Fibroblast of skin of right biceps (primary cell): ENCODE measurements around the gene SDF4.

ENCODE experiments used
- DNase-seq: peaks from one replicate; pipeline ENCODE4 v3.0.0-alpha.2; 2013

SDF4 gene

GRCh38 chr1:1240822-1241587 is 9.2 kb upstream of the SDF4 start:
- DNase-seq, result peak; percentile 11

DNA sequence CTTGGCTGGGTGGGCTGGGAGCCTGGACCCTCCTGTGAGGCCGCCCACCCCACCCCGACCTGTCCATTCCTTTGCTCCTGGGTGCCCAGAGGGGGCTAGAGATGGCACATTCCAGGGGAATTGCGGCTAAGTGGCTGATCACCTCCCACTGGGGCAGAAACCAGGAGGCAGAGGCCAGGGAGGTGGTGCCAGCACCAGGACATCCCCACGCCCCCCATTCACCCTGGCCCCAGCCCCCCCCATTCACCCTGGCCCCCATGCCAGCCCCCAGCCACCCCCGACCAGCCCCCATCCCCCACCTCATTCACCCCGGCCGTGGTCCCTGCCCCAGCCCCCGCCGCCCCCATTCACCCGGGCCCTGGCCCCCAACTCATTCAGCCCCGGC is 8.5 kb upstream of the SDF4 start:
- no peak for DNase-seq

GRCh38 chr1:1239614-1240347 is 8.0 kb upstream of the SDF4 start:
- DNase-seq, result no peak

GRCh38 chr1:1239227-1239613 is 7.4 kb upstream of the SDF4 start:
- DNase-seq, result no peak

DNA sequence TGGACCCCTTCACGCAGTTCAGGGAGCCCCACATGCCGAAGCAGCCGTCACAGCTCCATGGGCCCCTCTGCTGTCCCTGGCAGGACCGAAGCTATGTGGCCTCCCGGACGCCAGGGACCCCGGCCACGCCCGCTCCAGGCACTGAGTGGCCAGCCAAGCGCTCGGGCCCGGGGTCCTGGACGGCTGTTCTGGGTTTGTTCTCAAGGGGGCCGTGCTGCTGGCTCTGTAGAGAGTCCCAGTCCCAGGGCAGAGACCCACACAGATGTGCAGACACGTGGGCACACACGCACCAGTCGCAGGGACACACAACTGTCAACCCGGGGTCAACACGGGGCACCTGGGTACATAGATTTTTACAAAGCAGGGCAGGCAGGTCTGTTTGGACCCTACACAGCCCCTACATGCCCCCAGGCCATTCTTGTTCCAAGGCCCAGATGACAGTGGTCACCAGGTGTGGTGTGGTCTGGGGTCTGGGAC is 6.9 kb upstream of the SDF4 start:
- no peak for DNase-seq

- DNase-seq, result no peak
Observed at GRCh38 chr1:1237874-1238701, 6.3 kb upstream of the SDF4 start.

DNA sequence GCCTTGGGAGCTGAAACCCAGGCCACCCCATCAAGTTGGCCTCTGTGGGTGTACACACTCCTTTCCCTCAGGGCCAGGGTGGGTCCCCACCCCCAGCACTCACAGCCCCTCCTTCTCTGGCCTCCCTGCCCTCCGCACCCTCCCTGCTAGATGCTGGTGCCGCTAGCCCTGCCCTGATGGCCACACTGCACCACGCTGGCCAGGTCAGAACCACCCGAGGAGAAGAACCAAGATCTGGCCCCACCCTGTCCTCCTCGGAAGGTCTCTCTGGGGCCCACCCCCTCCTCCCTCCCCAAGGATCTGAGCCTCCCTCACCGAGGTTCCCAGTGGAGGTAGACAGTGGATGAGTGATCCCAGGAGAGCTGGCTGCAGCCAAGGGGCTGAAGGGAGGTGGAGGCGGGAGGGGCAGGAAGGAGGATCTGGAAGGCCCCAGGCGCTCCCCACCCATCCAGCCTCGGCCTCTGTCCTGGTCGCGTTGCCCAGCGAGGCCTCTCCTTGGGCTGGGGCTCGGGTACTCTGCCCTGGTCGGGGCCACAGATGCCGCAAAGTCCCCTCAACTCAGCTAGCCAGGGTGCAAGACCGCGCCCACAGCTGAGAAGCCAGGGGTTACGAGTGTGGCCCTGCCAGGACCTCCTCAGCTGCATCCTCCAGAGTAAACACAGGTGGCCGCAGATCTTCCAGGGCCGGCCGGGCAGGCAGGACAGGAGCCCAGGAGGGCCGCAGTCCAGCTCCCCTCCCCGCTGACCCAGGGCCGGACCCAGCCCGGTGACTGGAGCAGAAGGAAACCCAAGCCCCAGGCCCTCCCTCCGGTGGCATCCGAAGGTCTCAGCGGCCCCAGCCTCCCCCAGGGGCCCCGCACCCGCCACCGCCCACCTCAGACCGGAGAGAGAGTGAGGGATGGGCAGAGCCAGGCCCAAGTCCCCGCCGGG is 5.4 kb upstream of the SDF4 start:
- no peak for DNase-seq

GRCh38 chr1:1236176-1236763 is 4.5 kb upstream of the SDF4 start:
- no peak for DNase-seq

DNA sequence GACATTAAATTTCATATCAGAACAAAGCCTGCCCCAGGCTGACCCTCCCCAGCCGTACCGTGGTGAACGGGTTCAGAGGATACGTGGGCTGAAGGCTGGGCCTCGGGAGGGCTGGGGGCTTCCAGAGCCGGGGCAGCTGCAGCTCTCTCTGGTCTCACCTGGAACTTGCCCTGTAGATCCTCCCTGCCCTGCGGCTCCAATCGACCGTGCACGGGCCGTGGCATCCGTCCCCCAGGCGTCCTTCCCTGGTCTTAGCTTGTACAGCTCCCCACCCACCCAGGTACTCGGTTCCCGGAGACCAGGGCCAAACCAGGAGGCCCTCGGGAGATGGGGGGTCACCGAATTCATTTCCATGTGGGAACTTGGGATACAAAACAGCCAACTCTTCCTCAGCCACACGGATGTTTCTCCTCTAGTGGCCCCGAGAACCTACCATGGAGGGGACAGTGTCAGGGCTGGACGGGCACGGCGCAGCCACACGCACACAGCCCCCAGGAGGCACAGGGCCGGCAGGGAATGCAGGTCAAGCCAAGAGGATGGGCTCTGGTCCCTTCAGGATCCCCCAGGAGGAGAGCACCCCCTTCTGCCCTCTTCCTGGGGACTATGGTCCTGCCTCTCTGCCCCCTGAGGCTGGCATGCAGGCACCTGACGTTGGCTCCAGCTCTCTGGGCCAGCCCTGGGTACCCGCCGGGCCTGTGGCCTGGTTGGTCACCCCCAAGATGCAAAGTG is 3.4 kb upstream of the SDF4 start:
- no peak for DNase-seq

- DNase-seq, result no peak
Observed at GRCh38 chr1:1234180-1234808, 2.5 kb upstream of the SDF4 start.

DNA sequence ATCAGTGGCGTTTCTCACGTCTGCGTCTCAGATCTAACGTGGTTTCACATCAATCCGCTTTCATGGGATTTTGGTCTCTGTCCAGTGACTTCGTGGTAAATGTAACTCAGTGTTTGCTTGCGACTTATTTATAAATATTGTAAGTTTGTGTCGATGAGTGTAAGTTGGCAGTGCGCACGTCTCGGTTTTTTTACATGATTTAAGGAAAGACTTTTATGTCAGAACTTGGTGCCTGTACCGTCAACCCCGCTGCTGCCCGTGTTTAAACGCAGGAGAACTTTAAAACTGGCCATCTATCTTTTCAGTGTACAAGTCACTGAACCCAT is 1.7 kb upstream of the SDF4 start:
- no peak for DNase-seq

- no peak for DNase-seq
Observed at GRCh38 chr1:1232796-1233566, 1.2 kb upstream of the SDF4 start.

- no peak for DNase-seq
Observed at GRCh38 chr1:1232208-1232795, 501 bp upstream of the SDF4 start, which contains the start of gene B3GALT6. B3GALT6 (plus strand) TSS chr1:1232237; CDS start chr1:1232279, 42 bp downstream.

DNA sequence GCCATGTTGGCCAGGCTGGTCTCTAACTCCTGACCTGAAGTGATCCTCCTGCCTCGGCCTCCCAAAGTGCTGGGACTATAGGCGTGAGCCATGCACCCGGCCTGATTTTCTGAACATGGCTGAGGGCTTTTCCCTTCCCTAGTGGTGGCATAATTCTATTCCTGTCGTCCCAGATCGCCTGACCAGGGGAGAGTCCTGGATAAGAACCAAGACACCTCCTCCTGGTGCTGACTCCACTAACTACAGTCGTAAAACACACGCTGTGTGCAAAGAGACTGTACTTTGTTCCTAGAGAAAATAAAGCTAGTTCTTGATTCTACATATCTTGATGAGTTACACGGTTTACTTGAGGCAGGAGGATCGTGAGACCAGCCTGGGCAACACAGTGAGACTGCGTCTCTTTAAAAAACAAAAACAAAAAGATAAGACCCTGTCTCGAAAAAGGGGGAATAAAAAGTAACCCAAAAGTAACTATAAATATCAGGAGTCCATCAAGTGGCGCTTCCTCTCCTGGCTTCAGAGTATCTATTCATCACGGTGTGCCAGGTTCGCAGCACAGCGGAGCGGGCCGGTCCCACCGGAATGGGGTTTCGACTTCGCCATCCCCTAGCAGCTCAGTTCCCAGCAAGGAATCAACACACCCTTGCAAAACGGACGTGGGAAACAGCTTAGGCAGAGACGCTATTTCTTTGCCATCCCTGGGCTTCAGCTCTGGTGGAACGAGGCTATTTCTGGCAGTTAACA is 973 bp downstream of the SDF4 start:
- DNase-seq, result peak; percentile 69

DNA sequence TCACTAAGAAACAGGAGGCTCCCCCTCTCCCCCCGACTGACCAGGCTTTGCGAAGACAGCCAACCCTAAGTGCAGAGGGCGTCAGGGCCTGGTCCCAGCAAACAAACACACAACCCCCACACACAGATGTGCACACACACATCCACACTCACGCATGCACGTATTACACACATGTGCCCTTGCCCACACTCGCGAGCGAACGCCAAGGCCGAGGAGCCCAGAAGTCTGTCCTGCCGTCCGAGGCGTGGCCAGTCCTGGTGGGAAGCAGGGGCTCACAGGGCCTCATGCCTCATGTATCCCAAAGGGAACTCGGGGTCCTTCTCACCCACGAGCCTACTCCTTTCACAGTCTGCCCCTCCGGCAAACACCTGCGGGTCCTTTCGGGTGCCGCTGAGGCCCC is 2.0 kb downstream of the SDF4 start:
- DNase-seq, result no peak

DNA sequence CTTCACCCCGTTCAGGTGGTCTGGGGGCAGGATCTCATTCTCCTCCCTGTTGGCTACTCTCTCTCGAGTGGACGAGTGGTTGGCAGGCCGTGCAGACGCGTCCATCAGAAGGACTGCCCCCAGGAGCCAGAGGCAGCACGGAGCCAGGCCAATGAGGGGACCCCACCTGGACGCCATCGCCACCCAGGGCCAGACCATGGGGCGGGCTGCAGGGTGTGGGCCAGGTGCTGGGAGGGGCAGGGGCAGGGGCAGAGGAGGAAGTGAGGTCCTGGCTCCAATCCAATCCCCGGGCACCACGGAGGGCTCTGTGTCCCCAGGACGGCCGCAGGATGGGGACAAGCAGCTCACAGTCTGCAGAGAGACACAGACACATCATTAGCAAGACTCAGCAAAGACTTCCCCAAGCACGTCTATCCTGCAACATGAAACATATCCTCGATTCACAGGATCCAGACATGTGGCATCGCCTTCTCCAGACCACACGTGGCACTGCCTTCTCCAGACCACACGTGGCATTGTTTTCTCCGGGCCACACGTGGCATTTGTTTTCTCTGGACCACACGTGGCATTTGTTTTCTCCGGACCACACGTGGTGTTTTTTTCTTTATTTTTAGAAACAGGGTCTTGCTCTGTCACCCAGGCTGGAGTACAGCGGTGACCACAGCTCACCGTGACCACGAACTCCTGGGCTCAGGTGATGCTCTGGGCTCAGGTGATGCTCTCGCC is 3.0 kb downstream of the SDF4 start:
- DNase-seq, result no peak

- DNase-seq, result no peak
Observed at GRCh38 chr1:1228187-1228586, 3.6 kb downstream of the SDF4 start.

GRCh38 chr1:1227386-1227785 is 4.4 kb downstream of the SDF4 start:
- no peak for DNase-seq
